A549 (cell line): ENCODE measurements around the gene SPSB2. TPM values are rescaled to one million over a fixed set of nuclear protein-coding genes. Genes with fewer than 3 reads are reported as not detected.

ENCODE experiments used
- ATAC-seq, 2 experiments: fragments of 200-7000 bp in 1 of 2; fragments of >200 bp in 1 of 2; cut with Nextera tagmentation in 1 of 2; cut with Tn5 transposase in 1 of 2; 3 replicates each; pipeline versions ENCODE4 v1.8.0 to v1.9.1; 2018 to 2020; ENCODE audit warnings: mild to moderate bottlenecking in 1 of 2, moderate library complexity in 1 of 2
- CTCF ChIA-PET: fragments of 300-600 bp; sonication (Branson Sonifier 250); formaldehyde crosslinking; extraction: SDS; loops from one replicate; lab custom pipeline; 2021; ENCODE audit warnings: antibody characterized with exemption, inconsistent platforms; lab: Yijun Ruan, JAX
- POLR2A ChIA-PET: fragments of 350-600 bp; formaldehyde crosslinking; extraction: SDS; loops from one replicate; lab custom pipeline; 2021; ENCODE audit warnings: antibody characterized with exemption, inconsistent platforms; lab: Yijun Ruan, JAX
- DNase-seq, 2 experiments: peaks; one replicate each; pipeline versions ENCODE4 v3.0.0 to v3.0.0-alpha.2; 2011 to 2016; ENCODE audit warnings: low read depth in 1 of 2, low spot score in 1 of 2
- FAIRE-seq: peaks from 2 replicates; lab custom pipeline; 2011; peaks lifted over from hg19 to GRCh38; lab: Jason Lieb, UNC
- H3K27ac ChIP-seq, 2 experiments: fragments of >200 bp; sonication (Bioruptor Twin); formaldehyde crosslinking; 3 replicates each; pipeline ENCODE4 v1.5.1; 2016 to 2017
- H3K4me1 ChIP-seq: fragments of >200 bp; sonication (Bioruptor Twin); formaldehyde crosslinking; 3 replicates; pipeline ENCODE4 v1.6.1; 2016
- H3K4me2 ChIP-seq: fragments of >200 bp; sonication (Bioruptor Twin); formaldehyde crosslinking; 3 replicates; pipeline ENCODE4 v1.6.1; 2016
- H3K4me3 ChIP-seq: fragments of >200 bp; sonication (Bioruptor Twin); formaldehyde crosslinking; 3 replicates; pipeline ENCODE4 v1.5.1; 2016
- H3K9me3 ChIP-seq: fragments of >200 bp; sonication (Bioruptor Twin); formaldehyde crosslinking; 3 replicates; pipeline ENCODE4 v1.6.1; 2016
- ATOH8 ChIP-seq: fragments of 250-450 bp; sonication (Bioruptor Pico); IDR thresholded peaks from 2 replicates; pipeline ENCODE4 v1.5.0; 2020; ENCODE audit warnings: low read depth, mild to moderate bottlenecking, moderate library complexity
- CHD2 ChIP-seq: fragments of 150-350 bp; IDR thresholded peaks from 2 replicates; pipeline ENCODE4 v1.6.1; 2014; ENCODE audit warnings: low read length; ENCODE audit not compliant: partially characterized antibody
- CHD4 ChIP-seq: fragments of 200-600 bp; sonication (generic); IDR thresholded peaks from 2 replicates; pipeline ENCODE4 v1.6.1; 2016; ENCODE audit warnings: antibody characterized with exemption, mild to moderate bottlenecking, borderline replicate concordance
- EHF ChIP-seq: fragments of 250-450 bp; sonication (Bioruptor Pico); IDR thresholded peaks from 2 replicates; pipeline ENCODE4 v1.5.0; 2020; ENCODE audit warnings: mild to moderate bottlenecking
- EHMT2 ChIP-seq: fragments of 200-600 bp; sonication (generic); IDR thresholded peaks from 2 replicates; pipeline ENCODE4 v1.6.1; 2016; ENCODE audit warnings: antibody characterized with exemption, low read depth, mild to moderate bottlenecking, moderate library complexity
- EP300 ChIP-seq, 2 experiments: fragments of >200 bp; sonication (Bioruptor Twin); formaldehyde crosslinking; IDR thresholded peaks; 2 replicates in 1 of 2; 3 replicates in 1 of 2; pipeline ENCODE4 v1.6.1; 2016 to 2017
- FOSB ChIP-seq: fragments of 250-450 bp; sonication (Bioruptor Pico); IDR thresholded peaks from 2 replicates; pipeline ENCODE4 v1.5.0; 2020; ENCODE audit warnings: mild to moderate bottlenecking, moderate library complexity
- FOSL2 ChIP-seq, 2 experiments: fragments of 450-650 bp in 1 of 2; fragments of >200 bp in 1 of 2; sonication (Bioruptor Twin) in 1 of 2; formaldehyde crosslinking; IDR thresholded peaks; 2 replicates each; pipeline versions ENCODE4 v1.5.0 to v1.6.1; 2016 to 2020; ENCODE audit warnings: mild to moderate bottlenecking in 1 of 2, moderate library complexity in 1 of 2
- HEYL ChIP-seq: fragments of 250-450 bp; sonication (Bioruptor Pico); IDR thresholded peaks from 2 replicates; pipeline ENCODE4 v1.8.0; 2021; ENCODE audit warnings: mild to moderate bottlenecking, moderate library complexity
- JUN ChIP-seq, 2 experiments: fragments of >200 bp; sonication (Bioruptor Twin); formaldehyde crosslinking; IDR thresholded peaks; 2 replicates in 1 of 2; 3 replicates in 1 of 2; pipeline ENCODE4 v1.6.1; 2016 to 2017
- KDM5A ChIP-seq: fragments of 200-600 bp; sonication (generic); IDR thresholded peaks from 2 replicates; pipeline ENCODE4 v1.6.1; 2016; ENCODE audit warnings: antibody characterized with exemption, mild to moderate bottlenecking
- MAZ ChIP-seq: fragments of 150-350 bp; IDR thresholded peaks from 2 replicates; pipeline ENCODE4 v1.6.1; 2014; ENCODE audit warnings: antibody characterized with exemption, low read depth, low read length, borderline replicate concordance
- NPAS2 ChIP-seq: fragments of 250-450 bp; sonication (Bioruptor Pico); IDR thresholded peaks from 2 replicates; pipeline ENCODE4 v1.8.0; 2022; ENCODE audit warnings: mild to moderate bottlenecking, moderate library complexity, borderline replicate concordance
- NR3C1 ChIP-seq: fragments of >200 bp; sonication (Bioruptor Twin); formaldehyde crosslinking; IDR thresholded peaks from 3 replicates; pipeline ENCODE4 v1.6.1; 2017
- PHF8 ChIP-seq: fragments of 200-600 bp; sonication (generic); IDR thresholded peaks from 2 replicates; pipeline ENCODE4 v1.6.1; 2016; ENCODE audit warnings: low read depth, mild to moderate bottlenecking, antibody characterized with exemption, moderate library complexity, borderline replicate concordance
- POLR2A ChIP-seq: IDR thresholded peaks from 2 replicates; pipeline ENCODE4 v1.6.1; 2012; ENCODE audit warnings: mild to moderate bottlenecking, low read length
- POLR2AphosphoS2 ChIP-seq: conservative IDR thresholded peaks from 2 replicates; pipeline ENCODE4 v1.6.1; 2012; ENCODE audit warnings: low read length, improper control_type of control experiment, inconsistent platforms
- RAD21 ChIP-seq, 2 experiments: fragments of >200 bp in 1 of 2; sonication (Bioruptor Twin) in 1 of 2; formaldehyde crosslinking in 1 of 2; IDR thresholded peaks in 1 of 2; conservative IDR thresholded peaks in 1 of 2; 2 replicates in 1 of 2; 3 replicates in 1 of 2; pipeline ENCODE4 v1.6.1; 2012 to 2018; ENCODE audit warnings: inconsistent platforms in 1 of 2
- RARB ChIP-seq: fragments of 250-450 bp; sonication (Bioruptor Pico); IDR thresholded peaks from 2 replicates; pipeline ENCODE4 v1.8.0; 2021; ENCODE audit warnings: mild to moderate bottlenecking, moderate library complexity
- RFX5 ChIP-seq: fragments of 450-650 bp; IDR thresholded peaks from 2 replicates; pipeline ENCODE4 v1.7.1; 2014; ENCODE audit warnings: antibody characterized with exemption, mild to moderate bottlenecking, moderate library complexity
- SREBF2 ChIP-seq: fragments of 450-650 bp; IDR thresholded peaks from 2 replicates; pipeline ENCODE4 v1.6.1; 2014; ENCODE audit warnings: mild to moderate bottlenecking, moderate library complexity
- TP53 ChIP-seq: fragments of 250-450 bp; sonication (Bioruptor Pico); IDR thresholded peaks from 2 replicates; pipeline ENCODE4 v1.5.0; 2021; ENCODE audit warnings: mild to moderate bottlenecking, moderate library complexity
- USF2 ChIP-seq: fragments of 450-650 bp; IDR thresholded peaks from 2 replicates; pipeline ENCODE4 v1.6.1; 2014; ENCODE audit warnings: antibody characterized with exemption
- ZFP36 ChIP-seq: fragments of 450-650 bp; IDR thresholded peaks from 2 replicates; pipeline ENCODE4 v1.6.1; 2014; ENCODE audit warnings: borderline replicate concordance; ENCODE audit not compliant: partially characterized antibody
- ZSCAN20 ChIP-seq: fragments of 250-450 bp; sonication (Bioruptor Pico); IDR thresholded peaks from 2 replicates; pipeline ENCODE4 v1.8.0; 2022; ENCODE audit warnings: mild to moderate bottlenecking, moderate library complexity
- WGBS: methylation state at CpG from one replicate; pipeline ENCODE4 v1.1.6; 2017; ENCODE audit errors: missing lambda C conversion rate; 5-methylcytosine and 5-hydroxymethylcytosine counted together
- polyA plus RNA-seq, 4 experiments: library from polyadenylated mRNA; depleted of rRNA in 3 of 4; stranded (reverse); fragments of >200 nt; fragmentation: RNase III in 1 of 4; extraction: RNeasy Plus Mini Kit Qiagen cat#74134 plus additional on column Dnase treatment in 1 of 4; gene quantifications; 2 replicates in 3 of 4; 3 replicates in 1 of 4; pipeline ENCODE4 v1.2.3, GENCODE V29; 2011 to 2017
- TF ChIP-seq, protein P1 (sequence below): IDR thresholded peaks from 2 replicates; pipeline ENCODE4 v1.6.1; 2012; ENCODE audit warnings: low read depth, borderline replicate concordance
- TF ChIP-seq, protein P2 (sequence below): fragments of >200 bp; sonication (Bioruptor Twin); formaldehyde crosslinking; IDR thresholded peaks from 2 replicates; pipeline ENCODE4 v1.6.1; 2016
- TF ChIP-seq, protein P3 (sequence below): fragments of 250-450 bp; sonication (Bioruptor Pico); IDR thresholded peaks from 2 replicates; pipeline ENCODE4 v1.5.0; 2021; ENCODE audit warnings: mild to moderate bottlenecking, moderate library complexity, borderline replicate concordance

Gene SPSB2
- polyA plus RNA-seq, 2 of the 4 experiments (the other 2 are of a cell fraction), result 16.8 to 21.8 TPM

GRCh38 chr12:6891646-6892001 lies 18.5 kb upstream of the SPSB2 start:
- FAIRE-seq, result no peak
- POLR2A ChIA-PET, result interaction anchor here (0.6 to 3.0 kb wide), 15 partner anchors 10 to 167 kb away, joined by 3 to 105 read pairs (median 6); partner anchors contain the start of genes C12orf57, CDCA3, ENO2 and RNU7-1
- no peak for DNase-seq
- H3K27ac ChIP-seq, result peak overlapping the region; percentile 87 to 91
- H3K4me3 ChIP-seq, result peak overlapping the region; percentile 40
- 79% methylated on average over 5 of the region's 5 CpGs for WGBS
- no peaks in the 10 kb centered on the region for H3K9me3 ChIP-seq
- H3K4me1 ChIP-seq, result peaks cover 35% of the 10 kb centered on the region
- TF ChIP-seq MAZ (no peak), USF2 (no peak), NR3C1 (no peak), PHF8 (no peak), FOSL2 (IDR thresholded peaks at IDR 0.05) (no peak), FOSL2 (CRISPR knock-in tag; IDR thresholded peaks at IDR 0.05) (no peak), CHD4 (no peak), EHF (CRISPR knock-in tag) (no peak), RFX5 (no peak), ATOH8 (no peak), SREBF2 (no peak), POLR2AphosphoS2 (no peak)
- TF ChIP-seq, protein P1, sequence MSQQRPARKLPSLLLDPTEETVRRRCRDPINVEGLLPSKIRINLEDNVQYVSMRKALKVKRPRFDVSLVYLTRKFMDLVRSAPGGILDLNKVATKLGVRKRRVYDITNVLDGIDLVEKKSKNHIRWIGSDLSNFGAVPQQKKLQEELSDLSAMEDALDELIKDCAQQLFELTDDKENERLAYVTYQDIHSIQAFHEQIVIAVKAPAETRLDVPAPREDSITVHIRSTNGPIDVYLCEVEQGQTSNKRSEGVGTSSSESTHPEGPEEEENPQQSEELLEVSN, result no peak
- H3K4me2 ChIP-seq, result peak overlapping the region; percentile 80
- CTCF ChIA-PET, result interaction anchor here (0.6 to 9.5 kb wide), 29 partner anchors 8 to 665 kb away, joined by 3 to 399 read pairs (median 4); partner anchors contain the start of genes C1S, CDCA3, LRRC23 and MLF2
- ATAC-seq, result peak; percentile 14 to 35; a peak in 5 of 6 replicates

DNA sequence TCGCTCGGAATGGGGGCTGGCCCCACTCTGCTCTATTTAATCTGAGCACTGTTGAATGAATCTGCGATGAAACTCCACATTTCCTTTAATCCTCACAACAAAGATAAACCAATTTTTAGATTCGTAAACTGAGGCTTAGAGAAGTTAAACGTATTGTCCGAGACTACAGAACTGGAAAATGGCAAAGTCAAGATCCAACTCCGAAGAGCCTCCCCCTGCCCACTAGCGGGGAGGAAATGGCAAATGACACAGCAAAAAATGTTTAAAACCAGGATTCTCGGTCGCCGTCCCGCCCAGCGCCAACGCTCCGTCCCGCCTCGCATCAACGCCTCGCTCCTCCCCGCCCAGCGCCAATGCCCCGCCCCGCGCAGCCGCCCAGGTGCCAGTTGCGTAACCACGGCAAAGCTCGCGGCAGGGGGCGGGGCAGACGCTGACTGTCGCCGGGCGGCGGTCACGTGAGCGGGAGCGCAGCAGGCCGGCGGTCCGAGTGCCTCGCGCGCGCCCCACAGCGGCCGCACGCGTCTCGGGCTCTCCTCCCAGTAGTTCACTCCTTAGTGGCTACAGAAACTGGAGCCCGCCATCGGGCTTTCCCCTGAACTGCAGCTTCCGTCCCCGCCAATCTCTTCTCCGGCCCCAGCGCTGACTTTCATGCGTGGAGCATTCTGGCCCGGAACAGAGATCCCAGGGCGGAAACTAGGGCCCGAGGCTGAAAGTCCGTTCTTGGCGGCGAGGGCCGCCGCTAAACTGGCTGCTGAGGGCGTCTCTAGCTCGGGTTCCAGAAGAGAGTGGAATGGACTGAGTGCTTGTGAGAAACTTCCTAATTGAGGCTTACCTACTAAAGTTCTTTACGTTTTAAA lies 17.9 kb upstream of the SPSB2 start:
- H3K4me2 ChIP-seq, result peak overlapping the region; percentile 80
- DNase-seq (peak; percentile 93 to 99), FAIRE-seq (no peak), ATAC-seq (peak; percentile 95 to 96)
- peak overlapping the region; percentile 94 to 98 for H3K27ac ChIP-seq
- ChIA-PET CTCF (interaction anchor here (0.6 to 9.5 kb wide), 31 partner anchors 9 to 665 kb away, joined by 3 to 399 read pairs (median 4); partner anchors contain the start of genes CDCA3, LRRC23, MLF2 and SPSB2), POLR2A (interaction anchor here (0.6 to 3.0 kb wide), 15 partner anchors 9 to 167 kb away, joined by 3 to 105 read pairs (median 6); partner anchors contain the start of genes C12orf57, CDCA3, ENO2 and RNU7-1)
- peaks cover 38% of the 10 kb centered on the region for H3K4me1 ChIP-seq
- WGBS, result 10% methylated on average over 39 of the region's 68 CpGs
- no peaks in the 10 kb centered on the region for H3K9me3 ChIP-seq
- H3K4me3 ChIP-seq, result peak overlapping the region; percentile 40
- TF ChIP-seq POLR2A, result peak; percentile 70
- peak; percentile 16; the same call in 1 of the 2 replicates for TF ChIP-seq NPAS2 (CRISPR knock-in tag)
- TF ChIP-seq CHD2, result no peak
- no peak; the same call in 1 of the 2 replicates for TF ChIP-seq FOSB
- TF ChIP-seq ZSCAN20 (CRISPR knock-in tag), result peak; percentile 18; the same call in 1 of the 2 replicates
- peak in 1 of 2 experiments; percentile 54; a peak in 1 of 5 replicates for TF ChIP-seq EP300 (IDR thresholded peaks at IDR 0.05)
- TF ChIP-seq JUN (IDR thresholded peaks at IDR 0.05), result peak; percentile 95 to 97
- TF ChIP-seq, protein P2, sequence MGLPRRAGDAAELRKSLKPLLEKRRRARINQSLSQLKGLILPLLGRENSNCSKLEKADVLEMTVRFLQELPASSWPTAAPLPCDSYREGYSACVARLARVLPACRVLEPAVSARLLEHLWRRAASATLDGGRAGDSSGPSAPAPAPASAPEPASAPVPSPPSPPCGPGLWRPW, result no peak
- TF ChIP-seq RAD21 (conservative IDR thresholded peaks at IDR 0.05 in 1 of 2, IDR thresholded peaks at IDR 0.05 in 1 of 2), result peak; percentile 69 to 94
- TF ChIP-seq, protein P3, sequence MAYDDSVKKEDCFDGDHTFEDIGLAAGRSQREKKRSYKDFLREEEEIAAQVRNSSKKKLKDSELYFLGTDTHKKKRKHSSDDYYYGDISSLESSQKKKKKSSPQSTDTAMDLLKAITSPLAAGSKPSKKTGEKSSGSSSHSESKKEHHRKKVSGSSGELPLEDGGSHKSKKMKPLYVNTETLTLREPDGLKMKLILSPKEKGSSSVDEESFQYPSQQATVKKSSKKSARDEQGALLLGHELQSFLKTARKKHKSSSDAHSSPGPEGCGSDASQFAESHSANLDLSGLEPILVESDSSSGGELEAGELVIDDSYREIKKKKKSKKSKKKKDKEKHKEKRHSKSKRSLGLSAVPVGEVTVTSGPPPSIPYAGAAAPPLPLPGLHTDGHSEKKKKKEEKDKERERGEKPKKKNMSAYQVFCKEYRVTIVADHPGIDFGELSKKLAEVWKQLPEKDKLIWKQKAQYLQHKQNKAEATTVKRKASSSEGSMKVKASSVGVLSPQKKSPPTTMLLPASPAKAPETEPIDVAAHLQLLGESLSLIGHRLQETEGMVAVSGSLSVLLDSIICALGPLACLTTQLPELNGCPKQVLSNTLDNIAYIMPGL (CRISPR knock-in tag), result no peak
- no peak for TF ChIP-seq HEYL (CRISPR knock-in tag)
- TF ChIP-seq RARB (CRISPR knock-in tag), result no peak
- TF ChIP-seq SREBF2, result no peak
- TF ChIP-seq ZFP36, result no peak
- TF ChIP-seq EHMT2, result no peak
- TF ChIP-seq TP53 (CRISPR knock-in tag), result peak; percentile 79; the same call in 1 of the 2 replicates
- TF ChIP-seq CHD4, result no peak
- 0 out of 2 replicates have a peak, but pooled peaks have one; percentile 67 for TF ChIP-seq EHF (CRISPR knock-in tag)
- TF ChIP-seq KDM5A, result no peak
- TF ChIP-seq POLR2AphosphoS2, result no peak
- peak; percentile 6; the same call in 1 of the 2 replicates for TF ChIP-seq MAZ
